K562 (cell line): Measurements from ENCODE around the gene NEDD8. TPM values are rescaled to one million over a fixed set of nuclear protein-coding genes. Genes with fewer than 3 reads are reported as not detected.

Source experiments
- ATAC-seq: fragments of 200-7000 bp; cut with Tn5 transposase; 3 replicates; pipeline ENCODE4 v1.9.1; 2020; ENCODE audit warnings: moderate library complexity
- Bru-seq: library from RNA; stranded (reverse); fragments of 400-500 nt; gene quantifications from one replicate; lab custom pipeline; 2021; lab: Mats Ljungman, UMichigan
- BruChase-seq, 2 experiments: library from RNA; stranded (reverse); fragments of 400-500 nt; gene quantifications; one replicate each; lab custom pipeline; 2021; lab: Mats Ljungman, UMichigan
- BruUV-seq: library from RNA; stranded (reverse); fragments of 400-500 nt; replicated peaks from 2 replicates; lab custom pipeline; 2021; lab: Mats Ljungman, UMichigan
- CTCF ChIA-PET: fragments of 300-600 bp; formaldehyde crosslinking; extraction: SDS; loops from one replicate; lab custom pipeline; 2021; ENCODE audit warnings: low intra/inter-chr PET ratio; lab: Yijun Ruan, JAX
- POLR2A ChIA-PET: fragments of 300-600, 350-650 bp; sonication (Branson Sonifier 250); formaldehyde crosslinking; extraction: SDS; loops from one replicate; lab custom pipeline; 2021; ENCODE audit warnings: antibody characterized with exemption, inconsistent platforms; lab: Yijun Ruan, JAX
- DNase-seq, 4 experiments: peaks; one replicate each; pipeline versions ENCODE4 v3.0.0 to v3.0.0-alpha.2; 2011 to 2018; ENCODE audit warnings: low spot score in 3 of 4, mixed read lengths in 3 of 4; ENCODE audit errors: extremely low read depth in 1 of 4
- FAIRE-seq: peaks from 2 replicates; lab custom pipeline; 2011; peaks lifted over from hg19 to GRCh38; lab: Jason Lieb, UNC
- H2AFZ ChIP-seq: 2 replicates; pipeline ENCODE4 v1.6.0; 2011; ENCODE audit warnings: low read depth, low read length, control low read depth, inconsistent platforms
- H3K27ac ChIP-seq: fragments of 200-600 bp; 3 replicates; pipeline ENCODE4 v1.8.0; 2011; ENCODE audit warnings: low read depth, mild to moderate bottlenecking, control low read depth, inconsistent platforms, low read length, moderate library complexity, mixed read lengths; ENCODE audit errors: extremely low read depth
- H3K27me3 ChIP-seq, 2 experiments: fragments of 300-600 bp in 1 of 2; 2 replicates in 1 of 2; 3 replicates in 1 of 2; pipeline versions ENCODE4 v1.6.0 to v1.8.0; 2011; ENCODE audit warnings: inconsistent platforms in 2 of 2, low read length in 2 of 2, mild to moderate bottlenecking in 1 of 2, mixed read lengths in 1 of 2, moderate library complexity in 1 of 2; ENCODE audit not compliant: control insufficient read depth in 2 of 2, insufficient read depth in 2 of 2
- H3K36me3 ChIP-seq: fragments of 300-600 bp; 3 replicates; pipeline ENCODE4 v1.8.0; 2011; ENCODE audit warnings: mild to moderate bottlenecking, low read length, inconsistent platforms; ENCODE audit not compliant: control insufficient read depth, insufficient read depth
- H3K4me1 ChIP-seq, 2 experiments: fragments of 200-600 bp in 1 of 2; replicated peaks in 1 of 2; 2 replicates in 1 of 2; 3 replicates in 1 of 2; pipeline versions ENCODE4 v1.5.1 to v1.8.0; 2011; ENCODE audit warnings: inconsistent platforms in 2 of 2, low read length in 2 of 2, mild to moderate bottlenecking in 1 of 2, mixed read lengths in 1 of 2, moderate library complexity in 1 of 2; ENCODE audit not compliant: control insufficient read depth in 2 of 2, insufficient read depth in 2 of 2
- H3K4me2 ChIP-seq: 2 replicates; pipeline ENCODE4 v1.6.1; 2011; ENCODE audit warnings: low read length, control low read depth, inconsistent platforms, mixed read lengths; ENCODE audit not compliant: insufficient read depth
- H3K4me3 ChIP-seq: fragments of 200-600 bp; sonication (generic), shearing (Covaris generic); 2 replicates; pipeline ENCODE4 v1.5.1; 2016; ENCODE audit warnings: control low read depth, inconsistent platforms
- H3K79me2 ChIP-seq: fragments of 200-600 bp; 3 replicates; pipeline ENCODE4 v1.8.0; 2011; ENCODE audit warnings: low read length, inconsistent platforms; ENCODE audit not compliant: control insufficient read depth, insufficient read depth
- H3K9ac ChIP-seq, 2 experiments: 2 replicates each; pipeline versions ENCODE4 v1.6.0 to v1.6.1; 2011; ENCODE audit warnings: low read depth in 2 of 2, low read length in 2 of 2, control low read depth in 1 of 2, inconsistent platforms in 1 of 2, mild to moderate bottlenecking in 1 of 2, mixed read lengths in 1 of 2; ENCODE audit not compliant: insufficient read depth in 1 of 2
- H3K9me1 ChIP-seq: one replicate; pipeline ENCODE4 v1.6.0; 2011; ENCODE audit warnings: inconsistent platforms, mild to moderate bottlenecking, low read length, moderate library complexity; ENCODE audit not compliant: control insufficient read depth, insufficient read depth
- H3K9me3 ChIP-seq: replicated peaks from 2 replicates; pipeline ENCODE4 v1.5.1; 2011; ENCODE audit warnings: low read depth, low read length, inconsistent platforms; ENCODE audit not compliant: control insufficient read depth, insufficient read depth
- H4K20me1 ChIP-seq: replicated peaks from 2 replicates; pipeline ENCODE4 v1.6.1; 2011; ENCODE audit warnings: low read length, inconsistent platforms, mixed read lengths; ENCODE audit not compliant: control insufficient read depth, insufficient read depth
- ASH1L ChIP-seq: fragments of 450-650 bp; IDR thresholded peaks from 2 replicates; pipeline ENCODE4 v1.6.1; 2018; ENCODE audit warnings: borderline replicate concordance, mild to moderate bottlenecking, low read depth; ENCODE audit not compliant: partially characterized antibody
- CEBPG ChIP-seq, 3 experiments: fragments of 200-800 bp in 1 of 3; sonication (Bioruptor generic) in 1 of 3; sonication (generic) in 1 of 3; formaldehyde crosslinking in 1 of 3; IDR thresholded peaks in 2 of 3; conservative IDR thresholded peaks in 1 of 3; 2 replicates each; pipeline versions ENCODE4 v1.6.1 to v1.8.0; 2016 to 2022; ENCODE audit warnings: missing compliant biosample characterization in 2 of 3, missing genetic modification characterization in 2 of 3, mild to moderate bottlenecking in 1 of 3, missing genetic modification reagents in 1 of 3
- EP400 ChIP-seq: fragments of 450-650 bp; IDR thresholded peaks from 2 replicates; pipeline ENCODE4 v1.6.1; 2017; ENCODE audit warnings: antibody characterized with exemption, mild to moderate bottlenecking, moderate library complexity
- FOXJ3 ChIP-seq: sonication (generic); formaldehyde crosslinking; IDR thresholded peaks from 2 replicates; pipeline ENCODE4 v1.4.0; 2020; ENCODE audit warnings: mild to moderate bottlenecking, missing genetic modification reagents
- HINFP ChIP-seq: fragments of 450-650 bp; conservative IDR thresholded peaks from 2 replicates; pipeline ENCODE4 v1.6.1; 2016; ENCODE audit warnings: missing genetic modification characterization, low read depth, mild to moderate bottlenecking, control low read depth, missing compliant biosample characterization
- HNRNPL ChIP-seq: fragments of 200-400 bp; formaldehyde crosslinking; IDR thresholded peaks from 2 replicates; pipeline ENCODE4 v1.6.1; 2017; ENCODE audit warnings: low read depth, mild to moderate bottlenecking, low read length
- NBN ChIP-seq: fragments of 450-650 bp; IDR thresholded peaks from 2 replicates; pipeline ENCODE4 v1.6.1; 2016; ENCODE audit warnings: low read depth, mild to moderate bottlenecking
- NR1H2 ChIP-seq: sonication (generic); formaldehyde crosslinking; IDR thresholded peaks from 2 replicates; pipeline ENCODE4 v1.4.0; 2020; ENCODE audit warnings: mild to moderate bottlenecking, missing genetic modification reagents
- PHF20 ChIP-seq: fragments of 450-650 bp; IDR thresholded peaks from 2 replicates; pipeline ENCODE4 v1.6.1; 2018; ENCODE audit not compliant: partially characterized antibody
- RBFOX2 ChIP-seq: fragments of 200-400 bp; formaldehyde crosslinking; IDR thresholded peaks from 2 replicates; pipeline ENCODE4 v1.6.1; 2017; ENCODE audit warnings: low read depth, mild to moderate bottlenecking, low read length, moderate library complexity
- RFX5 ChIP-seq: IDR thresholded peaks from 2 replicates; pipeline ENCODE4 v1.6.1; 2011; ENCODE audit warnings: low read depth, mild to moderate bottlenecking, improper control_type of control experiment, low read length
- ZNF740 ChIP-seq, 3 experiments: fragments of 200-800 bp in 1 of 3; sonication (Bioruptor generic) in 1 of 3; sonication (generic) in 1 of 3; formaldehyde crosslinking in 1 of 3; IDR thresholded peaks; 2 replicates each; pipeline versions ENCODE4 v1.6.1 to v1.8.0; 2016 to 2022; ENCODE audit warnings: mild to moderate bottlenecking in 2 of 3, missing compliant biosample characterization in 2 of 3, missing genetic modification characterization in 2 of 3, missing genetic modification reagents in 1 of 3
- ZNF76 ChIP-seq: fragments of 250-450 bp; sonication (Bioruptor Pico); IDR thresholded peaks from 2 replicates; pipeline ENCODE4 v1.4.0; 2020; ENCODE audit warnings: mild to moderate bottlenecking, moderate library complexity, borderline replicate concordance
- WGBS: fragments of 100-300 bp; shearing (Covaris generic); methylation state at CpG from one replicate; pipeline ENCODE4 v1.1.6; 2016; ENCODE audit warnings: low coverage, mixed read lengths; ENCODE audit not compliant: insufficient coverage; ENCODE audit errors: missing lambda C conversion rate; 5-methylcytosine and 5-hydroxymethylcytosine counted together
- in situ Hi-C: fragments of 300-500 bp; cut with MboI; formaldehyde crosslinking; loops from 4 replicates; pipeline ENCODE4 v1.15.0; 2018; ENCODE audit warnings: inconsistent platforms, mixed read lengths
- intact Hi-C: fragments of 100-400 bp; cut with micrococcal nuclease; formaldehyde crosslinking; loops from 2 replicates; pipeline ENCODE4 v1.14.2; 2022
- long read RNA-seq, 3 experiments: library from polyadenylated mRNA in 2 of 3; library from RNA in 1 of 3; unstranded in 2 of 3; stranded (forward) in 1 of 3; transcript quantifications; one replicate each; pipeline ENCODE4 v2.0.0, GENCODE V29; 2019 to 2022
- polyA minus RNA-seq, 3 experiments: library from RNA; depleted of rRNA, polyadenylated mRNA; stranded (reverse); fragments of >200 nt; gene quantifications; 2 replicates each; pipeline ENCODE4 v1.2.3, GENCODE V29; 2011
- polyA plus RNA-seq, 8 experiments: library from polyadenylated mRNA; depleted of rRNA in 4 of 8; stranded (reverse) in 5 of 8; unstranded in 3 of 8; fragments of >200 nt; fragmentation: Nextera tagmentation in 2 of 8; fragmentation: Illumina TruSeq in 1 of 8; extraction: Ambion mirVana in 2 of 8; extraction: Trizol in 1 of 8; gene quantifications; 2 replicates each; pipeline versions ENCODE4 v1.2.1 to v1.2.3, GENCODE V29; 2011 to 2014; ENCODE audit warnings: inconsistent platforms in 1 of 8, missing spikeins in 1 of 8
- total RNA-seq, 7 experiments: library from RNA; depleted of rRNA in 6 of 7; stranded (reverse); fragments of >200 nt in 6 of 7; fragmentation: Illumina TruSeq in 2 of 7; extraction: Trizol in 2 of 7; gene quantifications; 2 replicates each; pipeline versions ENCODE4 v1.2.1 to v1.2.3, GENCODE V29; 2011 to 2021; ENCODE audit warnings: low replicate concordance in 1 of 7

The NEDD8 gene
- 34.2 and 38.9 TPM in 2 replicates for total RNA-seq (2011; cell fraction: chromatin; rRNA removed; ENCODE audit: low replicate concordance)
- total RNA-seq (2011; cell fraction: nucleolus; rRNA removed), result 33.3 and 34.2 TPM in 2 replicates
- total RNA-seq (2011; cell fraction: nucleoplasm; rRNA removed), result 51.0 and 88.3 TPM in 2 replicates
- total RNA-seq (2014; rRNA removed), result 219 and 275 TPM in 2 replicates
- total RNA-seq (2014; rRNA removed; fragmentation: Illumina TruSeq; extraction: Trizol), result 260 and 291 TPM in 2 replicates
- total RNA-seq (2015; rRNA removed; fragmentation: Illumina TruSeq; extraction: Trizol), result 235 and 243 TPM in 2 replicates
- total RNA-seq (2021), result 139 and 142 TPM in 2 replicates
- polyA plus RNA-seq (2011; rRNA removed), result 218 and 229 TPM in 2 replicates
- 163 and 225 TPM in 2 replicates for polyA plus RNA-seq (2011; cell fraction: cytosol; rRNA removed)
- polyA plus RNA-seq (2011; cell fraction: nucleus; rRNA removed), result 74.2 and 117 TPM in 2 replicates
- 143 and 265 TPM in 2 replicates for polyA plus RNA-seq (2012)
- polyA plus RNA-seq (2014; fragmentation: Illumina TruSeq; extraction: Trizol), result 225 and 233 TPM in 2 replicates
- 100 to 1,000 TPM; 628 to 691 TPM for polyA plus RNA-seq (2014; fragmentation: Nextera tagmentation; extraction: Ambion mirVana)
- 328 and 342 TPM in 2 replicates for polyA plus RNA-seq (2014; rRNA removed)
- 115 and 124 TPM in 2 replicates for polyA minus RNA-seq (2011; rRNA and poly(A)+ RNA removed)
- 27.9 and 42.0 TPM in 2 replicates for polyA minus RNA-seq (2011; cell fraction: cytosol; rRNA and poly(A)+ RNA removed)
- 14.8 and 24.7 TPM in 2 replicates for polyA minus RNA-seq (2011; cell fraction: nucleus; rRNA and poly(A)+ RNA removed)
- Bru-seq, nascent RNA, result percentile 96 among the genes with signal in this experiment
- BruChase-seq, experiment 1, labeled RNA remaining after a 2-hour chase, result percentile 97 among the genes with signal in this experiment
- percentile 97 among the genes with signal in this experiment for BruChase-seq, experiment 2, labeled RNA remaining after a 6-hour chase
- long read RNA-seq, experiment 1, transcript NEDD8-202 (4 exons, 626 nt), result minor isoform, 5 of 161 reads
- long read RNA-seq, experiment 1, transcript NEDD8-201 (4 exons, 708 nt), result major isoform, 141 of 161 reads
- long read RNA-seq, experiment 1, partial matches to known transcripts, result 0 of 161 reads
- long read RNA-seq, experiment 1, other reads (novel, unspliced or antisense), result 8 of 161 reads
- long read RNA-seq, experiment 2, transcript NEDD8-201 (4 exons, 708 nt), result major isoform, 148 of 166 reads
- long read RNA-seq, experiment 2, transcript NEDD8-202 (4 exons, 626 nt), result minor isoform, 6 of 166 reads
- long read RNA-seq, experiment 2, partial matches to known transcripts, result 5 of 166 reads
- long read RNA-seq, experiment 2, other reads (novel, unspliced or antisense), result 4 of 166 reads
- long read RNA-seq, experiment 3, transcript NEDD8-201 (4 exons, 708 nt), result major isoform, 133 of 136 reads
- long read RNA-seq, experiment 3, partial matches to known transcripts, result 1 of 136 reads
- long read RNA-seq, experiment 3, other reads (novel, unspliced or antisense), result 0 of 136 reads

GRCh38 chr14:24232121-24232644 lies at the start of gene NEDD8:
Gene NEDD8, minus strand, starts transcription at chr14:24232367. Its CDS starts 100 bp downstream, at chr14:24232267.
- Histone ChIP-seq H2AFZ (peak within 1 kb of the TSS; percentile 99), H3K4me1 (peaks cover 6 to 15% of the 10 kb centered on the region in 2 experiments), H3K36me3 (peaks cover 33% of the 10 kb centered on the region), H3K27ac (peak within 1 kb of the TSS; percentile 89), H3K9me3 (no peaks in the 10 kb centered on the region), H4K20me1 (no peaks in the 10 kb centered on the region), H3K27me3 (no peaks in the 10 kb centered on the region), H3K79me2 (peaks cover 39% of the 10 kb centered on the region), H3K9me1 (no peaks in the 10 kb centered on the region), H3K9ac (peak within 1 kb of the TSS; percentile 72 to 94), H3K4me3 (peak within 1 kb of the TSS; percentile 54), H3K4me2 (peak within 1 kb of the TSS; percentile 98)
- ATAC-seq (peak; percentile 88), DNase-seq (peak; percentile 78 to 86 (median 81)), FAIRE-seq (no peak)
- WGBS, result 1% methylated on average over 12 of the region's 30 CpGs
- intact Hi-C loops (loop anchor here (2.0 kb wide), 1 partner anchor 15 kb away; the partner anchor contains the start of gene MDP1), in situ Hi-C loops (no loop called here)
- POLR2A ChIA-PET, result no interaction called here
- CTCF ChIA-PET, result no interaction called here
- no TSS peak for BruUV-seq
- TF ChIP-seq ZNF740 (CRISPR knock-in tag; IDR thresholded peaks at IDR 0.05) (peak; percentile 96), ZNF740 (tag; IDR thresholded peaks at IDR 0.05) (peak in 1 of 2 experiments; percentile 98; a peak in 2 of 4 replicates), FOXJ3 (no peak), ZNF76 (no peak), RFX5 (no peak), NR1H2 (no peak), RBFOX2 (peak; percentile 73), HINFP (tag) (no peak), EP400 (0 out of 2 replicates have a peak, but pooled peaks have one; percentile 18), CEBPG (CRISPR knock-in tag; IDR thresholded peaks at IDR 0.05) (no peak), CEBPG (tag; conservative IDR thresholded peaks at IDR 0.05 in 1 of 2, IDR thresholded peaks at IDR 0.05 in 1 of 2) (no peak), HNRNPL (no peak), NBN (no peak), ASH1L (peak; percentile 48), PHF20 (peak; percentile 61)
